Adrenal gland (tissue), 5 donors: Measurements from ENCODE around the gene TNS1.
A peak's percentile ranks its signal among the peaks of the same experiment; 100 is the strongest.

ENCODE experiments used
- CTCF ChIP-seq, 6 experiments: fragments of 450-650 bp in 4 of 6; fragments of 200-600 bp in 2 of 6; sonication (generic) in 1 of 6; IDR thresholded peaks; 1 replicate in 5 of 6; 2 replicates in 1 of 6; pipeline versions ENCODE4 v1.5.1 to v1.8.0; 2016 to 2021; ENCODE audit warnings: antibody characterized with exemption in 6 of 6, mild to moderate bottlenecking in 2 of 6, moderate library complexity in 1 of 6
- POLR2A ChIP-seq, 2 donors: fragments of 450-650 bp; IDR thresholded peaks; one replicate each; pipeline ENCODE4 v1.6.1; 2017; ENCODE audit warnings: antibody characterized with exemption in 2 of 2, mild to moderate bottlenecking in 2 of 2, moderate library complexity in 1 of 2
- donor health status: DM: no; HTN: no; CAD: no.

- TF ChIP-seq POLR2A (IDR thresholded peaks at IDR 0.05) (no peak), CTCF (IDR thresholded peaks at IDR 0.05) (peak; percentile 79 to 90 (median 85))
Observed at GRCh38 chr2:217886720-217887309, 116.0 kb downstream of the TNS1 start.
